Endothelial cell of umbilical vein (primary cell): ENCODE results near the gene SPPL3.

Experiments
- CTCF ChIP-seq, 2 donors: IDR thresholded peaks; 1 replicate in 1 of 2; 2 replicates in 1 of 2; pipeline ENCODE4 v1.5.1; 2011; ENCODE audit warnings: low read length in 2 of 2, mild to moderate bottlenecking in 2 of 2, moderate library complexity in 2 of 2, control low read depth in 1 of 2, inconsistent platforms in 1 of 2, low read depth in 1 of 2; ENCODE audit not compliant: insufficient read depth in 1 of 2; ENCODE audit errors: extremely low read depth in 1 of 2
- FOS ChIP-seq: IDR thresholded peaks from 2 replicates; pipeline ENCODE4 v1.6.1; 2011; ENCODE audit warnings: mild to moderate bottlenecking, low read length, moderate library complexity, borderline replicate concordance; ENCODE audit not compliant: insufficient read depth
- MYC ChIP-seq: IDR thresholded peaks from one replicate; pipeline ENCODE4 v1.6.1; 2011; ENCODE audit warnings: mild to moderate bottlenecking, low read depth, low read length

GRCh38 chr12:120853188-120853587, 51.0 kb downstream of the SPPL3 start:
- TF ChIP-seq MYC (no peak), CTCF (IDR thresholded peaks at IDR 0.05; ENCODE audit: extremely low read depth in 1 of 2, insufficient read depth in 1 of 2, low read depth in 1 of 2, low read length in 2 of 2) (no peak), FOS (no peak)
